NCI-H2107 (cell line): Measurements from ENCODE around the gene SPATA46.

Experiments
- DNase-seq: peaks from one replicate; lab custom pipeline; 2025; lab: John Stamatoyannopoulos, UW

Gene SPATA46

DNA sequence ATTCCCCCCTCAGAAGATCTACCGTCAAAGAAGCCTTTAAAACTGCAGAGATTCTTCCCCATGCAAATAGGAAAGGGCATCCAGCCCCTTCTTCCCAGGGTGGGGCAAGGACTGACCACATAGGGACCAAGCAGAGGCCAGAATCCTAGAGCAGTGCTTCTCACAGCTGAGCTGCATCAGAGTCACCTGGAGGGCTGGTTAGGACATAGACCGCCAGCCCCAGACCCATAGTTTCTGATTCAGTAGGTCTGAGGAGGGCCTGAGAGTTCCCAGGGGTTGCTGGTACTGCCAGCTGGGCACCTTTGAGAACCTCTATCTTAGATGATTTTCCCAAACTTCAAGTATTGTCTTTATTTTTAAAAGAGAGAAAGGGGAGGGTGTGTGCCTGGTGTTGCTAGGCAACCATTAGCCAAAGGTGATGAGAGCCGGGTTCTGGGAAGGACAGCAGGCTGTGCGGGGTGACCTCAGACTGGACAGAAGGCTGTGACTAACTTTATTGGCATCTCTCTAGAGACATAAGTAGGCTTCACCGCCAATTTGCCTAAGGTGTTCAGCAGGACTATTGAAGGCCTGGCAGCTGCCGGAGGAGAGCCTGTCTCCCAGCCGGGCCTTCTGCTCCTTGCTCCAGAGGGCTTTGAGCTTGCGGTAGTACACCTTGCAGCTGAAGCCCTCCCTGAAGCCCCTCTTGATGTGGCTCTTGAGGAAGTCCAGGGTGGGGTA, 3.0 kb downstream of the SPATA46 start:
- no peak for DNase-seq

GRCh38 chr1:162373072-162373427, 3.6 kb downstream of the SPATA46 start:
- no peak for DNase-seq

DNA sequence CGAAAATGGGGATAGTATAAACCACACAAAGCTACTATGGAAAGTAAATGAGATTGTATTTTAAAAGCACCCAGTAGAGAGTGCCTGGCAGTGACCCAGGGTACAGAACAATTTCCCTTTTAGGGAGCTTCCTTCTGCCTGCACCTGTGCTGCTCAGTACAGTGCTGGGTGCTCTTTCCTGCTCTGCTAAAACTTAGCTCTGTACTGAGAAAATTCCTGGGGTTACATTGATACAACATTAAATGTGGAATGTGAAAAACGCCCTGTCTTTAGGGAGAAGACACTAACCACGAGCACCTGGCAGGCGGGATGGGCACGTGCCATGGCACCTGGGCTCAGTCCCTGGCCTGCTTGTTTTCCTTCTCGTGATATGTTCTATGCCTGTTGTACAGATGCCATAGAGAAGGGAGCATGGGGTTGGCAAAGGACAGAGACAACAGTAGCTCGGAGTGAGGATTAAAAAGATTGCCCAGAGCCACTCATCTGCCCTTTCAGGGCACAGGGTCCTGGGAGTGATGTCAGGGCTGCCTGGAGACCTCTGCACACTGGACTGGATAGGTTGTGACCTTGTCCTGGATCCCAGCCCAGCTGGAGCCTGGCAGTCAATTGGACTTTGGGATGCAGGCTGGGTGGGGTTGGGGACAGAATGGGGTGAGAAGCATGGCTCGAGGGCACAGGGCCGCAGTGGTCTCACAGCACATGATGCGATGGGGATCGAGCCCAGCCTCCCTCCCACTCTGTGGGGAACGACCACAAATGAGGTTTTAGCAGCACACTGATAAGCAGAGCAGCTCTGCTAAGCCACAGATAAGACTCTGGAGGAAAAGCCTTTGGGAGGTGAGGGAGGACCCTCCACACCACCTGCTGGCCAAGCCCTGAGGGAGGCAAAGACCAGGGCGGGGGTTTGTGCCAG, 4.2 kb downstream of the SPATA46 start:
- no peak for DNase-seq

DNA sequence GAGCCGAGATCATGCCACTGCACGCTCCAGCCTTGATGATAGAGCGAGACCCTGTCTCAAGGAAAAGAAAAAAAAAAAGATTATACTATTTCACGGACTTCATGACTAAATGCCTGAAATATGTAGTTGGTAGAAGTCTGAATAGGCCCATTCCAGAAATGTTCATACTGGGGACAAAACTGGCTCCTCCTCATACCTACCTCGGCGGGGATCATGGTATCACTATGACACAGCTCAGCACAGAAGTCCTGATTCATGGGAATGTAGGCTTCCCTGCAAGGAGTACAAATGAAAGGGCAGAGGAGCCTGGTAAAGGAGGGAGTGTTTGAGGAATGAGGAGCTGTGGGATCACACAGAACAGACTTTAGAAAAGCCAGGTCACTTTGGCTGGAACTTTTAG, 5.0 kb downstream of the SPATA46 start:
- DNase-seq = no peak

- DNase-seq = no peak
Observed at GRCh38 chr1:162370721-162371120, 5.9 kb downstream of the SPATA46 start.

GRCh38 chr1:162370161-162370560, 6.5 kb downstream of the SPATA46 start:
- no peak for DNase-seq

- no peak for DNase-seq
Observed at GRCh38 chr1:162369571-162369970, 7.1 kb downstream of the SPATA46 start.

DNA sequence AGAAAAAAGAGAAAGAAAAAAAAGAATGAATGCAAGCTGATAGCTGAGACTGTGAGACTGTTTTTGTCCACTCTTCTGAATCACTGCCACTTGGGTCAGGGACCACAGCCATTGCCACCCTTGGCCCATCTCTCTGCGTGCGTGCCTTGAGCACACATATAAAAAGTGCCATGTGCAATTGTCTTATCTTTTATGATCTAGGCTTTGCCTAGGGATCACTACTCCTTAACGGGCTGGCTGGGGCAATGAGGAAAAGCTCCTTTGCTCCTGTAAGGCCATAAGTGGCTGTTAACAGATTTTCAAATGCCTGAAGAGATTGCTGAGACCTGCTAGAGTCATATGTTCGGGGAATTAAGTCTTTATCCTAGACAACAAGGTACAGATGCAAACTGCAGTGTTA, 8.2 kb downstream of the SPATA46 start:
- no peak for DNase-seq

DNA sequence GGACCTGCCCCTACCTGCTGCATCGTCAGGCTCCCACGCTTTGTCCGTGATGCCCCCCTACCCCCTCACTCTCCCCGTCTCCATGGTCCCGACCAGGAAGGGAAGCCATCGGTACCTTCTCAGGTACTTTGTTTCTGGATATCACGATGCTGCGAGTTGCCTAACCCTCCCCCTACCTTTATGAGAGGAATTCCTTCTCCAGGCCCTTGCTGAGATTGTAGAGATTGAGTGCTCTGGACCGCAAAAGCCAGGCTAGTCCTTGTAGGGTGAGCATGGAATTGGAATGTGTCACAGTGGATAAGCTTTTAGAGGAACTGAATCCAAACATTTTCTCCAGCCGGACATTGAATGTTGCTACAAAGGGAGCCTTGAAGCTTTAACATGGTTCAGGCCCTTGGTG, 8.9 kb downstream of the SPATA46 start:
- no peak for DNase-seq

- no peak for DNase-seq
Observed at GRCh38 chr1:162367073-162367472, 9.6 kb downstream of the SPATA46 start.

DNA sequence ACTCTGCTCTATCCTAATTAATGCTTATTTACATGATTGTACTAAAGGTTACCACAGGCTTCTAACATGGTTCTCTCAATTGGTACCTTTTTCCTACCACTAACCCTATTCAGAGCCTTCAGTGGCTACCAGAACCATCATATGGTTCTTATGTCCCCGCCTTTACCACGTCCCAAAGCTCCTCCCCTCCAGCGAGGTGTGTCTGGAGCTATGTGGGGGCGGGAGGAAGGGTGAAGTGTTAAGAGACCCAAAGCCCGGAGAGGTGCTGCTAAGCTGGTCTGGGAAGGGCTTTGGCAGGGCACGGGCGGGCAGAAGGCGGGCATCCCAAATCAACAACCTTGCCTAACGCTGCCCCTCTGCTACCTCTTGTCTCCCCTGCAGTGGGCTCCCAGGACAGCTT, 10.0 kb downstream of the SPATA46 start:
- no peak for DNase-seq

GRCh38 chr1:162366149-162366548, 10.5 kb downstream of the SPATA46 start:
- no peak for DNase-seq

- no peak for DNase-seq
Observed at GRCh38 chr1:162365284-162366020, 11.2 kb downstream of the SPATA46 start.

DNA sequence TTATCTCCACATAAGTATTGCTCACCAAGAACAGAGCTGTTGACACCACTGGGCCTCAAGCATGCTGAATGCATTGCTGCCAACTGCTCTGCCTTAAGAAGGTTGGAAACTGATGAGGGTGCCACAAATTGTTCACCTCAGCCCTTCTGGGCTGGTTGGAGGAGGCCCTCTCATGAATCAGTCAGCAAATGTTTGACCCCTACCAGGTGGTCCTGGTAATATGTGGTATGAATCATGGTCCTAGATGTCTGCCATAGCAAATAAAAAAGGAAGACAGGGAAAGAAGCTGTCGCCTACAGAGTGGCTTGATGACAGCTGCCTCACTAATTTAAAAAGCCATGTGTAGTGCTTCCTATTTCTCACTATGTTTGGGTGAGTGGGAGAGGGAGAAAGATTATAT, 12.2 kb downstream of the SPATA46 start:
- DNase-seq = no peak

DNA sequence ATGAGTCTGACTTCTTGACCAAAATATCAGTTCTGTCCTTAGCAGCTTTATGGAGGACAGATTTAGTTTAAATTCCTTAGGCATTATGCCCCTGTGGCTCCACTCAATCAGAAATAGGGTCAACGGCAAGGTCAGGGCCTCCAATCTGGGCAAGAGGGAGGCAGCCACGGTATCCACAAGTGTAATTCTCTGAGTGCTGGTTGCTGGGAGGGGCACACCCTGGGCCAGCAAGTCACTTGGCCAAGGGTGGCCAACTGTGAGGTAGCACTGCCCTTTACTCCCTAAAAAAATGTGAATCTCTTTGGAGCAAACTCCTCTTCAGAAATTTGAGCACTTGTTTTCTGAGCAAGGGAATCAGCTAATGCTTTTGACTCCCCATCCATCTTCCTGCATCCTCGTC, 12.8 kb downstream of the SPATA46 start:
- no peak for DNase-seq

DNA sequence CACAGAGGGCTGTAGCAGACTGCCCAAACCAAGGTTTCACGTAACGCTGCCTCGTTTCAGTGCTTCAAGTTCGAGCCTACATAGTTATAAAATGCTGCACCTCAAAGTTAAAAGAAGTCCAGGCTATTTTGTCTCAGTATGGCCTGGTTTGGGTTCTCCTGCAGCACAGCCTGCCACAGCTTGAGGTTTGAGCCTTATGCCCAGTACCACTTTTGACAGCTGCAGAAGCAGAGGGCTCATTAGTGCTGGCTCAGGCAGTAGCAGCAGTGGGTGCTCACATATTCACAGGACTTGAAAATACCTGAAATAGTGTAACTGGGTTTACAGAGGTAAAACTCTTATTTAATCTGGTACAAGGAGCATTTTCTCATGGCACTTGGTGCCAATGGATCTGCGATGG, 15.3 kb downstream of the SPATA46 start:
- DNase-seq = no peak

- no peak for DNase-seq
Observed at GRCh38 chr1:162360874-162361260, 15.8 kb downstream of the SPATA46 start.

DNA sequence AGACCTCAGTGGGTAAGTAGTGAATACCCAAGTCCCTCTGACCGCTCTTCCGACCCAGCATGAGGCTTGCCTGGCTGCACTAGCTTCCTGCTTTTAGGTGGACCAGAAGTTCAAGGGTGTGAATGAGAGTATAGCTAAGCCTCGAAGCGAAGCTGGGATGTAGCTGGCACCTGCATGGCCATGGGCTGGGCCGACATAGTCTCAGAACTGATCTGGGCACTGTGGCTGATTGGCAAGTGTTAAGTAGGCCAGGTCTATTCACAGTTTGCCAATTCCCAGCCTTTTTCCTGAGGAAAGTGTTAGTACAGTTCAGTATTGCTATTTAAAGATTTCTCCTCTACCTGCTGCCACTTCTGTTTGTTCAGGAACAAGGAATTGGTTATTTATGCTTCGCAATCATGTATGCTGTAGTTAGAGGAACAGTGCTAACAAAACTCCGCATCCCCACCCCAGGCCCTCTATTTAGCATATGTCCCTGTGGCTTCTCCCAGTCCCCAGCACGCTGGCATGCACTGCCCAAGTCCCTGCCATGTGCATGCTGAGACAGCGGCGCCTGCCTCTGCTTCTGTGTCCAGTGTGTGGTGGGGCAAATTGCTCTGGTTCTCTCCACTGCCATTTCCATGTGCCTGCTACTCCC, 16.3 kb downstream of the SPATA46 start:
- no peak for DNase-seq

DNA sequence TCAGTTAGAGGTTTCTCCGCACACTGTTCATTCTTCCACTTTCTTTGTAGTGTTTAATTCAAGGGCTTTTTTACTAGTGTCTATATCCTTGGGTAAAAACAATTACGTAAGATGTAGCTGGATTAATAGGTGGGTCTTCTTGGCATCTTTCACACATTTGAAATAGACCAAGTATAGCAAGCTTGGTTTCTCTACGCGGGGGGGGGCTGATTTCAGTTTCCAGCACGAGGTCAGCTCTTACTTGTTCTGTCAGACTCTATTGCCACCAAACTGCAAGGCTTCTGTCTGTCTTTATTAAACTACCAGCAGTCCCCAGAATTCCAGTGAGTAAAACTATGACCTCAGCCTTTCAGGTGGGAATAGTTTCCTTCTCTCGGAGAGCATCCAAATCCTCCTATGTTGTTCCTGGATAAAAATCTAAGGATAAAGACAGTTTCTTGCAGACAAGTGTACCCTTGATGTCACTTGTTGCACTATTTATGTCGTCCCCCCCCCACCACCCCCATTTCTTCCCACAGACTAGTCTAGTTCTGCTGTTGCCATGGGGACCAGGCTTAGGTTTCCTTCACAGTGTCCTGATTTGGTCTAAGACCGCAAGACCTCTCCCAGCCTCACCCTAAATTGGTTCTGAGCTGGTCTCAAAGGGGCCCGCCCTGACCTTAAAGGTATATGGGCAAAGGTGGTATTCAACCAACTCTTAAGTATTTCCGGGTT, 17.0 kb downstream of the SPATA46 start:
- no peak for DNase-seq

DNA sequence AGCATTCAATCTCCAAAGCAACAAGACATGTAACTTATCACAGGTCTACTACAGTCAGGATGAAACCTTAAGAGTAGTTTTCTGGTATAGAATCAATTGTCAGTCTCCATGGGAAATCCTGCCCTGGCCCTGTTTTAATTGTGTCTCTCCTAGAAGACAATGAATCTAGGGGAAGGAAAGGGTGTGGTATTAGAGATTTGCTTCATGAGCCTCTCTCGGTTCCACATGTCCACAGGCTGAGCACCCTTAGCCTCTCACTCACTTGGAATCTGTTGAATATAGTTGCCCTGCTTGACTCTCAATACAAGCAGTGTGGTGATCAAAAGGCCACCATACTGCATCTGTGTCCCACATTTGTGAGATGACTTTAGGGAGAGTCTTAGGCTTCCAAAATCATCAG, 17.7 kb downstream of the SPATA46 start:
- DNase-seq = no peak

DNA sequence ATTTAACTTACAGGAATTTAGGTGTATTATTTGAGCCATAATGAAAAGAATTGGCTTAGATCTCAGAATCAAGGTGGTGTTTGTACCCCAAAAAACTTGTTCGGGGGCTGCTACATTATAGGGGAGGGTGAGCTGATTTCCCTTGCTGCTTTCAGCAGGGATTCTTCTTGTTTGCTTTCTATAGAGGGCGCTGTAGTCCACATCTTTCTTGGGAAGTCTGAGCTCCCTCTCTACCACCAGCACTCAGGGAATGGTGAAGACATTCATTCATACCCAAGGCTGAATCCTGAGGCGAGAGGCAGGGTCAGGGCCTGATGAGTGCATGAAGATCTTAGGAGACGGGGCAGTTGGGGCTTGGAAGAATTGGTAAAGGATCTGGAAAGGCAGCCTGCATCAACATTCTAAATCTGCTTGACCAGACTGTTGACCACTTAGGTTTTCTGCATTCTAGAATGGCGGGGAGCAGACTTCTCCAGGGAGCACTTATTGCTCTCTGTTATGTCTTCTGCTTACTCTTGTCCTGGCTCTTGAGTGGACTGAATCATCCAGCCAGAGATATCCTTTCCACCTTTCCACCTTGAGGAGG, 18.9 kb downstream of the SPATA46 start:
- DNase-seq = no peak
